ENCODE measurements around the gene CAMTA1.
"Not testable (repeated sequence)": the region's sequence is repeated elsewhere in the genome, so short reads cannot be mapped to it uniquely, and the experiment has no call there.

The CAMTA1 gene

DNA sequence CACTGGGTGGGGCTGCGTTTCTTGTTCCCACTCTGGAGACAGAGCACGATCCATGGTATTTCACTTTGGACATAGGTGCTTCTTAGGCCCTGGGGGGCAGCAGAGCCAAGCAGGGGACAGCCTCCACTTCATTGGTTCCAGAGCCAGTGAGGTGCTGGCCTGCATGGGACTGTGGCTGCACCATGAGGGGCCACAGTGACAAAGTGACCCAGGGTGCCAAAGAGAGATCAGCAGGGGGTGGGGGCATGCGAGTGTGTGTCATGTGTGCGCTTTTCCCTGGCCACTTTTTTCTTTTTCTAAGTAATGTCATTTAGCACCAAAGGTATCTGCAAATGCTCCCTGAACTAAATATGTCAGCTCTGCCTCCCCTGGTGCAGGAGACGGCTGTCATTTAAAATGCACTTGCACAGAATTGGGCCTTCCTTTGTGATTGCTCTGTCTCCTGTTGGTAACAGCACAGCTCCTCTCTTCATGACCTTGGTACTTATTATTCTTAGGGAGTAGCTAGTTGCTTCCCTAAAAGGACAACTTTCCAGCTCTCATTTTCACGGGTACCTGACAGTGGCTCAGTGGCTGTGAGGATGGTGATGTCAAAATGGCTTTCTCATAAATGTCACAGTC lies 910.4 kb downstream of the CAMTA1 start:
- no peak for TF ChIP-seq JUND (IDR thresholded peaks at IDR 0.05; ENCODE audit: low read depth)
- no peak for DNase-seq (ENCODE audit: low read depth in 1 of 2, low spot score in 1 of 2)
- in situ Hi-C loops (cut with HindIII; ENCODE audit: low pct_unique_long_range_greater_than_20kb, low sequenced_read_pairs) = no loop called here

DNA sequence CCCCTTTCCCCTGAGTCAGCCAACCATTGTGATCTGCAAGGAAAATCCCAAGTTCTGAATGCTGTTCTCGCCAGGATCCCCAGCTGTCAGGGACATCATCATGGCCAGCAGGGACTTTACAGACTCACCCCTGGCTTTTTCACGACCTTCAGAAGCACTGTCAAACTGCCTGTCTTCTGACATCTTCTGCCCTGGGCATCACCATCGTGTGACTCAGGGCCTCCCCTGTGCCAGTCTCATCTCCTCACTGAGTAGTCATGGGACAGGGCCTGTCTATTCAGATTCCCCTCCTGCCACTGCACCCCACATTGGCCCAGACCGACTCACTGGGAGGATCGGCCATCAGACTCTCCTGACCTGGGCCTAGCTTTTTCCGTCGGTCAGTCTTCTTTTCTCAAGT lies 913.4 kb downstream of the CAMTA1 start:
- DNase-seq (ENCODE audit: low read depth in 1 of 2, low spot score in 1 of 2) = no peak
- no peak for TF ChIP-seq JUND (IDR thresholded peaks at IDR 0.05; ENCODE audit: low read depth)
- in situ Hi-C loops (cut with HindIII; ENCODE audit: low pct_unique_long_range_greater_than_20kb, low sequenced_read_pairs) = no loop called here

DNA sequence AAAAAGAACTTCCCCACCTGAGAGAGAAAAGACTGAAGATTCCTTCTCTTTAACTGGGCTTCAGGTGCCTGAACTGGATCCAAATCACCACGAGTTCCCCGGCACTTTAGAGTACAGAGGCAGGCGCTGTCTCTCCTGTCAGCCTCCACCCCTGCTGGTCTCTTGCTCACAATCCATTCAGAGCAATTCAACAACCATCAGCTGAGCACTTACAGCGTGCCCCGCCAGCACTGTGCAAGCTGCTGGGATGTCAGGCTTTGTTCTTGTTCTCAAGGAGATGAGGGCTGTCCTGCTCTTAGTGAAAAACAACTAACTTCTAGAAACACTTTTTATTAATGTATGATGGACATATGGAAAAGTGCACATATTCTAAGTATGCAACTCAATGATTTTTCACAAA lies 917.1 kb downstream of the CAMTA1 start:
- peak in 1 of 2 experiments; percentile 14 for DNase-seq (ENCODE audit: low read depth in 1 of 2, low spot score in 1 of 2)
- in situ Hi-C loops (cut with HindIII; ENCODE audit: low pct_unique_long_range_greater_than_20kb, low sequenced_read_pairs) = no loop called here
- TF ChIP-seq JUND (IDR thresholded peaks at IDR 0.05; ENCODE audit: low read depth) = no peak

DNA sequence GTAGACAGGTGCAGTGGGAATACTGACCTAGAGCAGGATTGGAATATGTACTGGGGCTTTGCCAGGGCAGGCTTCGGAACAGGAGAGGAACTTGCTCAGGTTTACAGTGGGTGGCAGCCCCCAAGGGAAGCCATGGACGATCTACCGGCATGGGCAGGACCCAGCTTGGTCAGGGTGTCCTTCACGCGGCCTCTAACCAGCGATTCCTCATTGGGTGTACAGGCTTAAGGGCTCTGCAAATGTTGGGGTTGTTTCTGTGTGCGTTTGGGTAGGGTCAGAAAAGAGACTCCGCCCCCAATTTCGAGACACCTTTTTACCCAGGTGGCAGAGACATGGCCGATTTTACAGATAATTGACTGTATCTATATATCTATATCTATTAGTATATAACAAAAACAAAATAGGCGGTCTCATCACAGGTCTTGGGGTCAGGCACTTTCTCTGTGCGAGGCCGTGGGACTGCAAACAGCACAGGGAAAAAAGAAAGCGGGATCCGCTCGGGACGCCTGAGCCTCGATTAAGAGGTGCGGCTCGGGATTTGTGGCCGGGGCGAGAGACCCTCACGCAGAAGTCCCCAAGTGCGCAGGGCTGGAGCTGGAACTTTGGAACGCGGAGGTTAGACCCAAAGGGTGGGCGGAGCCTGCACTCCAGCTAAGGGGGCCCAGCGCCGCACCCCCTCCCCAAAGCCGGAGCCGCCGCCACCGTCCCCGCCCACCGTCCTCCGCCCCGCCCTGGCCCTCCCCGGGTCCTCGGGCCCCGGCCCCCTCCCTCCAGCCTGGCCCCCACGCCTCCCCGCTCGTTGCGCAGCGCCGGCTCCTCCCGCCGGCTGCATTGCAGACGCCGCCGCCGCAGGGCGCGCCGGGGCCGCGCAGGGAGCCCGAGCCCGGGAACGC lies 918.3 kb downstream of the CAMTA1 start:
- in situ Hi-C loops (cut with HindIII; ENCODE audit: low pct_unique_long_range_greater_than_20kb, low sequenced_read_pairs) = no loop called here
- DNase-seq (ENCODE audit: low read depth in 1 of 2, low spot score in 1 of 2) = no peak
- no peak for TF ChIP-seq JUND (IDR thresholded peaks at IDR 0.05; ENCODE audit: low read depth)

DNA sequence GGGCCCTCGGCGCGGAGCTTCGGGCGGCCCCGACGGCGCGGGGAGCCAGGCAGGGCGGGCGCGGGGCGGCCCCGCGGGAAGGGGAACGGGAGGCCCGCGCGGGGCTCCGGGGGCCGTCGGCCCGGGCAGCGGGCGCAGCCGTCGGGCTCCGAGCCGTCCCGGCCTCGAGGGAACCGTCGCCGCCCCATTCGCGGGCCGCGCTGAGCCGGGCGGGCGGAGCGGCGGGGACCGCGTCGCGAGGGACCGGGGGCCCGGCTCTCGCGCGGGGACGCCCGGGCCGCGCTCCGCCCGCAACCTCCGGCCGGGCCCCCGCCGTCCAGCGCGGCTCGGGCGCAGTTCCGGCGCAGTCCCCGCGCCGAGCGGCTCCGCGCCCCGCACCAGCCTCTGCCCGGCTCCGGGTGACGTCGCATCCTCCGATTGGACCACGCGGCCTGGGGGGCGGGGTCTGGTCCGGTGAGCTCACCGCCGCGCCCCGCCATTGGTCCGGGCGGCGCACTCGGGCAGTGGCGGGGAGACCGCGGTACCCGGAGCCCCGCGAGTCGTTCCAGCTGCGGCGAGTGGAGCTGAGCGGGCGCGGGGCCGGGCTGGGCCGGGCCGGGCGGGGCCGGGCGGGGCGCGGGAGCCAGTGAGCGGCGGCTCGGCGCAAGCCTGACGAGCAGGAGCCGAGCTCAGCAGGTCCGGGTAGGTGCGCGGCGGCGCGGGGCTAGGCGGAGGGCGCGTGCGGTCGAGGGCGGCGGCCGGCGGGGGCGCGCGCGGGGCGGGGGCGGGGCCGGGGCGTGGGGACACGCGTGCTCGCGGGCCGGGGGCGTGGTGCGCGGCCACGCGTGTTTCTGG lies 919.2 kb downstream of the CAMTA1 start:
- TF ChIP-seq JUND (IDR thresholded peaks at IDR 0.05; ENCODE audit: low read depth) = no peak
- peak; percentile 91 to 98 for DNase-seq (ENCODE audit: low read depth in 1 of 2, low spot score in 1 of 2)
- in situ Hi-C loops (cut with HindIII; ENCODE audit: low pct_unique_long_range_greater_than_20kb, low sequenced_read_pairs) = no loop called here

DNA sequence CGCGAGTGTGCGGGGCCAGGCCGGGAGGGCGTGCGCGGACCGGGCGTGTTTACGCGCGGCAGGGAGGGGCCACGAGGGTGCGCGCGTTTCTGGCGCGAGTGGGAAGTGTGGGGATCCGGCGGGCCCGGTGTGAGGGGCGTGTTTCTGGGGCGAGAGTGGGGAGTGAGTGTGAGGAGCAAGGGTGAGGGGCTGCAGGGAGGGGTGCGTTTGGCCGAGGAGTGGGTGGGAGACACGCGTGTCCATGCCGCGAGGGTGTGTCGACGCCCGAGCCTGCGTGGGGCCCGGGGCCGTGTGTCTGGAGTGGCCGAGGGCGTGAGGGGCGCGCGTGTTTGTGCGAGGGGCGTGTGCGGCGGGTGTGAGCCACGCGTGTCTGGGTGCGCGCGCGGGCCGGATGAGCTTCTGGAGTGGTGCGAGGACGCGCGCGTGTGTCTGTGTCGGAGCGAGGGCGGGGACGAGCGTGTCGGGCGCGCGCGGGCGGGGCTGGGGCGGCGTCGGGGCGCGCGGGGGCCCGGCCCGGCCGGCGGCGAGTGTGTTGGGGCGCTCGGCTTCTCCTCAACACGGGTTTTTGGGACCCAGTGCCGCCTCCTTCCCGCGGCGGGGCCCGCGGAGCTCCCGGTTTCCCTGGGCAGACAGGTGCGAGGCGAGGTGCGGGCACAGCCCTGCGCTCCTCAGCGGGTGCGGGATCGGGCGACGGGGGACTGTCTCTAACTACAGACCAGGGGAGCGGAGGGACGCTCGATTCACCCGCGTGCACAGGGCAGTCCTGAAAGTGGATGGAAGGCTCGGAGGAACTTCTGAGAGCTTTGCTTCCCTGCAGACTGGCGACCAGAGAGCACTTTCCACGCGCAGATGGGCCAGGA lies 920.0 kb downstream of the CAMTA1 start:
- no peak for TF ChIP-seq JUND (IDR thresholded peaks at IDR 0.05; ENCODE audit: low read depth)
- in situ Hi-C loops (cut with HindIII; ENCODE audit: low pct_unique_long_range_greater_than_20kb, low sequenced_read_pairs) = no loop called here
- DNase-seq (ENCODE audit: low read depth in 1 of 2, low spot score in 1 of 2) = no peak

DNA sequence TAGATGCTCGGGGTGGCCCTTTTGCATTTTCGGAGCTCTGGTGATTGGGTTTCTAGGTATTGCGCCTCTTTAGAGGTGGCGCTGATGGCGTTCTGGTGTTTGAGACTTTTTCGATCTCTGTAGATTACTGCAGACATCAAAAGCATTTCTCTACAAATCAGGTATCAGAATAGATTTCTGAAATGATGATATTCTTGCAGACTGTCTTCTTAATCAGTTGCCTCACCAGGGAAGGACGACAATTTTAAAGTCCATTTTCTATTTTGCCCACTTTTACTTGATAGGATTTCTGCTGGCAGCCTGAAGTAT lies 920.6 kb downstream of the CAMTA1 start:
- no peak for DNase-seq (ENCODE audit: low read depth in 1 of 2, low spot score in 1 of 2)
- TF ChIP-seq JUND (IDR thresholded peaks at IDR 0.05; ENCODE audit: low read depth) = no peak
- in situ Hi-C loops (cut with HindIII; ENCODE audit: low pct_unique_long_range_greater_than_20kb, low sequenced_read_pairs) = no loop called here

DNA sequence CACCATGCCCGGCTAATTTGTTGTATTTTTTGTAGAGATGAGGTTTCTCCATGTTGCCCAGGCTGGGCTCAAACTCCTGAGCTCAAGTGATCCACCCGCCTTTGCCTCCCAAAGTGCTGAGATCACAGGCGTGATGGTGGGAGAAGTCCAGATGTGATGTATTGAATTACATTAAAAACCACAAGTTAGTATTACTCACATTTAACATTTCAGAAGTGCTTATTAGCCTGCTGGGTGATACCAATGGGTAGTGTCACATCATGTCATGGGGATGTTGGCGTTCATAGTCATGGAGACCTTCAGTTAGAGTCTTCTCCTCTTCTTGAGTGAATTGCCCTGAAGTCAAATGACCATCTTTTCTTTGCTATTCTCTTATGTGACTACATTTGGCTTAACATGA lies 922.3 kb downstream of the CAMTA1 start:
- in situ Hi-C loops (cut with HindIII; ENCODE audit: low pct_unique_long_range_greater_than_20kb, low sequenced_read_pairs) = no loop called here
- no peak for DNase-seq (ENCODE audit: low read depth in 1 of 2, low spot score in 1 of 2)

DNA sequence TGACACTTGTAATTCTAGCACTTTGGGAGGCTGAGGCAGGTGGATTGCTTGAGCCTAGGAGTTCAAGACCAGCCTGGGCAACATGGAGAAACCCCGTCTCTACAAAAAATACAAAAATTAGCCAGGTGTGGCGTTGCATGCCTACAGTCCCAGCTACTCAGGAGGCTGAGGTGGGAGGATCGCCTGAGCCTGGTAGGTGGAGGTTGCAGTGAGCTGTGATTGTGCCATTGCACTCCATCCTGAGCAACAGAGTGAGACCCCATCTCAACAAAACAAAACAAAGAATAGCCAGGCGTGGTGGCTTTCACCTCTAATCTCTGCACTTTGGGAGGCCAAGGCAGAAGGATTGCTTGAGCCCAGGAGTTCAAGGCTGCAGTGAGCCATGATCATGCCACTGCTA lies 922.8 kb downstream of the CAMTA1 start:
- DNase-seq (ENCODE audit: low read depth in 1 of 2, low spot score in 1 of 2); in situ Hi-C loops (cut with HindIII; ENCODE audit: low pct_unique_long_range_greater_than_20kb, low sequenced_read_pairs): not testable (repeated sequence)

More for the DNA sequence above, 922.3 kb downstream of the CAMTA1 start:
- TF ChIP-seq JUND (IDR thresholded peaks at IDR 0.05; ENCODE audit: low read depth) = no peak

DNA sequence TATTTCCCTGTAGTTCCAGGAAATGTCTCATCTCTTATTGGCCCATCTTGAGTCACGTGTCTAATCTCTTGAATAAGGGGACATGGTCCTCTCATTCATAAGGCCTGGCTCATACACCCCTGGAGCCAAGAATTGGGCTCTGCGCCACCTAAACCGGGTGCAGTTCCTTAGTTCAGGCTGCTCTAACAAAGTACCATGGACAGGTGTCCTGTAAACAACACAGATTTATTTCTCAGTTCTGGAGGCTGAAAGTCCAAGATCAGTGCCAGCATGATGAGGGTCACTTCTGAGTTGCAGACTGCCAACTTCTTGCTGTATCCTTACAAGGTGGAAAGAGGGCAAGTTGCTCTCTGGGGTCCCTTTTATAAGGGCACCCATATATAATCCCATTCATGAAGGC lies 925.6 kb downstream of the CAMTA1 start:
- in situ Hi-C loops (cut with HindIII; ENCODE audit: low pct_unique_long_range_greater_than_20kb, low sequenced_read_pairs) = no loop called here
- TF ChIP-seq JUND (IDR thresholded peaks at IDR 0.05; ENCODE audit: low read depth) = no peak
- no peak for DNase-seq (ENCODE audit: low read depth in 1 of 2, low spot score in 1 of 2)

DNA sequence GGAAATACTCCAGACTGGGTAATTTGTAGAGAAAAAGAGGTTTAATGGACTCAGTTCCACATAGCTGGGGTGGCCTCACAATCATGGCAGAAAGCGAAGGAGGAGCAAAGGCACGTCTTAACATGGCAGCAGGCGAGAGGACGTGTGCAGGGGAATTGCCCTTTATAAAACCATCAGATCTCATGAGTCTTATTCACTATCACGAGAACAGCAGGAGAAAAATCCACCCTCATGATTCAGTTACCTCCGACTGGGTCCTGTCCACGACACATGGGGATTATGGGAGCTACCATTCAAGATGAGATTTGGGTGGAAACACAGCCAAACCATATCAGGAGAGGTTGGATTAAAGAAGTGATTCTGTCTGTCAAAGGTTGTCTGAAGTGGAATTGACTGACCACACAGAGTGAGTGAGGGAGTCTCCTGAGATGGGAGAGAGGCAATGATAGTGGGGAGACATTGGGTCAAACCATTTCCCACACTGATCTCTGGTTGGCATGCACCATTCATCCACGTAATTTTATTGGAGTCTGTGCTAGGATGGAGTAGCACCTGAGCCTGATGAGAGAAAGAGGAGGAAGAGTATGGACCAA lies 927.6 kb downstream of the CAMTA1 start:
- no peak for DNase-seq (ENCODE audit: low read depth in 1 of 2, low spot score in 1 of 2)
- TF ChIP-seq JUND (IDR thresholded peaks at IDR 0.05; ENCODE audit: low read depth) = no peak
- in situ Hi-C loops (cut with HindIII; ENCODE audit: low pct_unique_long_range_greater_than_20kb, low sequenced_read_pairs) = no loop called here

DNA sequence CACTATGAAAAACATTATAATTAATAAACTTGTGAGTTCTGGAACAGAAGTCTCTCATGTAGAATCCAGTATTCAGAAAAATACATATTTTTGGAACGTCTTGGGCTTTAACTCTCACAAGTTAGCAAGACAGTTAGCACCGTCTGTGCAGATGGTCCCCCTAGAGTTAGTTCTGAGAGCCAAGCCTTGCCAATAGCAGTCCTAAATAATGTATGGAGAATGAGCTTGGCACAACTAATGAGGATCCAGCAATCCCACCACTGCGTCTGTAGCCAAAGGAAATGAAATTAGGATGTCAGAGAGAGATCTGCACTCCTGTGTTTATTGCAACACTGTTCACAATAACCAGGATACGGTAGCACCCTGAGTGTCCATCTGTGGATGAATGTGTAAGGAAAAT lies 931.3 kb downstream of the CAMTA1 start:
- no peak for TF ChIP-seq JUND (IDR thresholded peaks at IDR 0.05; ENCODE audit: low read depth)
- in situ Hi-C loops (cut with HindIII; ENCODE audit: low pct_unique_long_range_greater_than_20kb, low sequenced_read_pairs) = no loop called here
- no peak for DNase-seq (ENCODE audit: low read depth in 1 of 2, low spot score in 1 of 2)
